GM19324 (cell line): ENCODE results near the gene INF2.
"Not testable (repeated sequence)": the region's sequence is repeated elsewhere in the genome, so short reads cannot be mapped to it uniquely, and the experiment has no call there.

Source experiments
- ATAC-seq: cut with Tn5 transposase; IDR thresholded peaks from one replicate; pipeline ENCODE4 v1.9.1; 2021; ENCODE audit warnings: mild to moderate bottlenecking, moderate library complexity; ENCODE audit not compliant: unreplicated experiment, low FRiP score

The INF2 gene

DNA sequence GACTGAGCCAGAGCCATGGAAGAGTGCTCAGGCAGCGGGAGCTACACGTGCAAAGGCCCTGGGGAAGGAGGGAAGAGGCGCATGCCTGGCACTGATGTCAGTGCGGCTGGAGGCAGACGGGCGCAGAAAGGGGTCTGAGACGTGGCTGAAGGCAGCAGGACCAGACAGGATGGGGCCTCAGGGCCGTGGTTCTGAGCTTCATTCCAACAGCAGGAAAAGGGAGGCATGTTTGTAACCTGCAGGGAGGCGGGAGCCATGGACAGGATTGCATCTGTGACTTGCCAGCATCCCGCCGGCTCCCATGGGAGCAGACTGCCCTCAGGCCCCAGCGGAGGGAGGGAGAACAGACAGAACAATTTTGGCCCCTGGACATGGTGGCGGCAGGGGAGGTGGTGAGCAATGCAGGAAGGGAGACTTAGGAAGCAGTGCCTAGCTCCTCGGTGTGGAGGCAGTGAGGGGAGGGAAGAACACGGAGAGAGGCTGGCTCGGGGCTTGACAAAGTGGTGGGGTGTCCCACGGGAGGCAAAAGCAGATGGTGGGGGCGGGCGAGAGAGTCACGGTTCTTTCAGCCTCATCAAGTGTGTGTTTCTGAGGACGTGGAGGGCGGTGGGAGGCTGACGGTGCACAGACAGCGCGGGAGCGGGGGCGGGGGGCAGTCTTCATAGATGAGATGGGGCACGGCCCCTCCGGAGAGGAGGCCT, 33.3 kb upstream of the INF2 start:
- no peak for ATAC-seq

DNA sequence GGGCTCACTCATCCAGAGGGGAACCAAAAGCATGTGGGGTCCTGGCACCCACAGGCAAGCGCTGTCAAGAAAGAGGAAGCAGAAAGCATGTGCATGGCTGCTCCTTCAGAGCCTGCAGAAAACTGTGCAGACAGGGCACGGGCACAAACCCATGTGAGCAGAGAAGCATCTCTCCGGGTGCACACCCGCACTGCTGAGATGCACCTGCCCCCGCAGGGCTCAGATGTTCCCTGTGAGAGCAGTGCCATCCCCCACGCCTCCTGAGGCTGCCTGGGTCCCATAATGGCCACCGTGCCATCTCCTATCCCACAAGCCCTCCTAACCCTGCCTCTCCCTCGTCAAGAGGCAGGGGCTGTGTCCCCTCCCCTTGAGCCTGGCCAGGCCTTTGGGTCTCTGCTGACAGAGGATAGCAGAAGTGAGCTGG, 32.3 kb upstream of the INF2 start:
- ATAC-seq: no peak

DNA sequence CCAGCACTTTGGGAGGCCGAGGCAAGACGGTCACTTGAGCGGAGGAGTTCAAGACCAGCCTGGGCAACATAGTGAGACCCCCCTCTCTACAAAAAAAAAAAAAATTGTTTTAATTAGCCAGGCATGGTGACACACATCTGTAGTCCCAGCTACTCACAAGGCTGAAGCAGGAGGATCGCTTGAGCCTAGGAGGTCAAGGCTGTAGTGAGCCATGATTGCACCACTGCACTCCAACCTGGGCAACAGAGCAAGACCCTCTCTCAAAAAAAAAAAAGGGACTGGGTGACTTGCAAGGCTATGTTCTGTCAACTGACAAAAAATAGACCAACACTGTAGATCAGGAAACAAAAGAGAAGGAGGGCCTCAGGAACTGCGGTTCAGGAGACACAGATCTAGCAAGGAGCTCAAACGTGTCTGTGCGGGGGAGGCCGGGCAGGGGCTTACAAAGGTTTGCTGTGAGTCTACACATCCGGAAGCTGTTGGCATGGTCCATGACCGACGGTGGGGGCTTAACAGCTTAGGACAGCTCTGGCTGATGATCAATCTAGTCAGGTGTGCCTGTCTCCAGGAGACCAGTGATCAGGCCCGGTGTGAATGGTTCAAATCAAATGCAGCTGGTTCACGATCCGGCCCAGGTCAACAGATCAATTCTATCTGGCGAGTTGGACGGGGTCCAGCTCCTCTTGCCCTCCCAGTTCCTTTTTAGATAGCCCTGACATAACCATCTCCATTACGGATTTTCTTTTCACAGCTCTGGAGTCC, 31.7 kb upstream of the INF2 start:
- ATAC-seq: no peak

DNA sequence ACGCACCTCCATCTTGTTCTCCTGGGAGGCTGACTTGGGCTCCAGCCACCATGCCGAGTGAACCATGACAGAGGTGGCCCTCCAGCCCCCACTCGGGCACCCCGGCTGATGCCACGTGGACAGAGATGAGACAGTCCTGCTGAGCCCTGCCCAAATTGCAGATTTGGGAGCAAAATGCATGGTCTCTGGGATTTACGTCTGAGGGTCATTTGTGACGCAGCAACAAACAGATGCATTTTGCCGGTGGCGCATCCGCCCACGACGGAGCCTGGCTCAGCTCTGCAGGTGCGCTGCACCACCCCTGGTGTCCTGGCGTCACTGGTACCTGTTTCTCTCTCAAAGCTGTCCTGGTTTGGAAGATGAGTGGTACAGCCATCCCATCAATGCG, 31.1 kb upstream of the INF2 start:
- ATAC-seq: no peak

GRCh38 chr14:104659146-104659545, 30.3 kb upstream of the INF2 start:
- no peak for ATAC-seq

GRCh38 chr14:104659764-104660523, 29.5 kb upstream of the INF2 start:
- ATAC-seq: no peak

DNA sequence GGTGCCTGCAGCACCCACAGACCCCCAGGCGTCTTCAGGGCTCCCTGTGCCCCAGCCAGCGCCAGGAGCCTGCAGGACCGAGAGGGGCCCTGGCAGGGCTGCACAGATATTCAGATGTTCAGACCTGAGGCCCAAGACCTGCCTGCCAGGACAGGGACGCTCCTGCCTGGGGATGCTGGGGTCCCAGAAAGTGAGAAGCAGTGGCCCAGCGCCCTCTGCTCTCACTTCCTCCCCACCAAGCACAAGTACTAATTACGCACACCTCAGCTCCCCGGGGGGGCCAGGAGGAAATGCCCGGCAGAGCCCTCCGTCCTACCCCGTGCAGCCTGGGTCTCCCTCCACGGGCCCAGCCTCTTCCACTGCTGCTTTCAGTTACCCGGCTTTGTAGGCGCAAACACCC, 28.8 kb upstream of the INF2 start:
- ATAC-seq: peak; percentile 32

DNA sequence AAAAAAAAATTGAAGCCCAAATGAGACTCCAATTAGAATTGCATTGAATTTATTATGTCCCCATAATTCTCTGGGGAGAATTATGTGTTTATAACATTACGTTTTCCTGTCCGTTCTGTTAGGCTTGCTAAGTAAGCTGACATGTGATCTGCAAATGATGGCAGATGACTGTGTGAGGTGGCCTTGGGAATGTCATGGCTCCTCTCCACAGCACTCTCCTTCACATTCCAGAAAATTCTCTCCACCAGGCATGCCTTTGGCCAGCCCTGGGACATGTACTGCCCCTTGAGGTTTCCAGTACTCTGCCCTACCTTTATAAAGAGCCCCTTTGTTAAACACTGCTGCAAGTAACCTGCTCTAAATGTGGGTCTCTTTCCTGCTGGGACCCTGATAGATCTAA, 28.3 kb upstream of the INF2 start:
- ATAC-seq: no peak

DNA sequence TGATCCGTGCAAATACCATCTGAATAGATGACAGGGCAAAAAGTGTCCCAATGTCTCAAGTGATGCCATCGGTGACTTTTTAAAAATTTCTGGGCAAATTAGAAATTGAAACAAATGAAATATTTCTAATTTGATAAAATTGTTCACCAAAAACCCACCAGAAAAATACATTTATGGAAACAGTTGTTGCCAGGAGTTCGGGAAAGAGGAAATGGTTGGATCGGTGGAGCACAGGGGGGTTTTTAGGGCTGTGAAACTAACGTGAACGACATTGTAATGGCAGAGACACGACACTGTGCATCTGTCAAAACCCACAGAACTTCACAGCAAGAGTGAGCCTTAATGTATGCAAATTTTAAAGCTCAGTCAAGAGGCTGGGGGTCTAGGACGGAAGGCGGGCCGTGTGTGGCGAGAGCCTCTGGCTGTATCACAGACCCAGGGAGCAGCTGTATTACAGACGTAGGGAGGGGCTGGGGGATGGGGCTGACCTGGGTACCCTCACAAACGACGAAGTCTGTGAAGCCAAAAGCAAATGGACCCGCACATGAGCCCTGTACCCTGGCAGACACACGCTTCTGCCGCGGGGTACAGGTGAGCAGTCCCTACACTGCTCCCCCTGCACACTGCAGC, 27.8 kb upstream of the INF2 start:
- ATAC-seq: not testable (repeated sequence)

DNA sequence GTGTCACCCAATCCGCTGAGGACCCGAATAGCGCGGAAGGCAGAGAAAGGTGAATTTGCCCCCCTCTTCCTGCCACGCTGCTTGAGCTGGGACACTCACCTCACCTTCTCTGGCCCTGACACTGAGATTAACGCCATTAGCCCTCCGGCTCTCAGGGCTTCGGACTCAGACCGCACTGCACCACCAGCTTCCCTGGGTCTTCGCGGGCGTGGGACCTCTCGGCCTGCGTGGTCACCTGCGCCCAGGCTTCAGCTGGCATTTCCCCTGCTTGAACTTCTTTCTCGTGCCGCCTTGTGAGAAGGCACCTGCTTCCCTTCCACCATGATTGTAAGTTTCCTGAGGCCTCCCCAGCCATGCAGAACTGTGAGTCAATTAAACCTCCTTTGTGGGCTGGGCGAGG, 26.9 kb upstream of the INF2 start:
- ATAC-seq: not testable (repeated sequence)

DNA sequence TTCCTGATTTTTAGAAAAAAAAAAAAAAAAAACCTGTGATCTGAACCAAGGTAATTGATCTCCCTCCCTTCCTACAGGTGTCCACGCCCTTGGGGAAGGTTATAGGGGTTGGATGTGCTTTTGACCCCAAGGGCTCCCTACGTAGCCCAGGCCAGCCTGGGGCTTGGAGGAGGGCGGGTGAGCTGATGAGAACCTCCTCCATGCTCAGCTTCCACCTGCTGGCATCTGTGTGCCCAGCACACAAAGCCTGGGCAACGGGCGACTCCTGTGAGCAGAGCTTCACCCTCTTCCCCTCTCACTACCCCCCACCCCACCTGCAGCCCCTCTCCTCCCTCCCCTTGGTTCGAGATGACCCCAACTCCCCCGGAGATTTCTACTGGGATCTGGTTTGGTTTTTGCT, 25.3 kb upstream of the INF2 start:
- ATAC-seq: no peak

- no peak for ATAC-seq
Observed at GRCh38 chr14:104664588-104664987, 24.8 kb upstream of the INF2 start.

- no peak for ATAC-seq
Observed at GRCh38 chr14:104665114-104665656, 24.2 kb upstream of the INF2 start.

DNA sequence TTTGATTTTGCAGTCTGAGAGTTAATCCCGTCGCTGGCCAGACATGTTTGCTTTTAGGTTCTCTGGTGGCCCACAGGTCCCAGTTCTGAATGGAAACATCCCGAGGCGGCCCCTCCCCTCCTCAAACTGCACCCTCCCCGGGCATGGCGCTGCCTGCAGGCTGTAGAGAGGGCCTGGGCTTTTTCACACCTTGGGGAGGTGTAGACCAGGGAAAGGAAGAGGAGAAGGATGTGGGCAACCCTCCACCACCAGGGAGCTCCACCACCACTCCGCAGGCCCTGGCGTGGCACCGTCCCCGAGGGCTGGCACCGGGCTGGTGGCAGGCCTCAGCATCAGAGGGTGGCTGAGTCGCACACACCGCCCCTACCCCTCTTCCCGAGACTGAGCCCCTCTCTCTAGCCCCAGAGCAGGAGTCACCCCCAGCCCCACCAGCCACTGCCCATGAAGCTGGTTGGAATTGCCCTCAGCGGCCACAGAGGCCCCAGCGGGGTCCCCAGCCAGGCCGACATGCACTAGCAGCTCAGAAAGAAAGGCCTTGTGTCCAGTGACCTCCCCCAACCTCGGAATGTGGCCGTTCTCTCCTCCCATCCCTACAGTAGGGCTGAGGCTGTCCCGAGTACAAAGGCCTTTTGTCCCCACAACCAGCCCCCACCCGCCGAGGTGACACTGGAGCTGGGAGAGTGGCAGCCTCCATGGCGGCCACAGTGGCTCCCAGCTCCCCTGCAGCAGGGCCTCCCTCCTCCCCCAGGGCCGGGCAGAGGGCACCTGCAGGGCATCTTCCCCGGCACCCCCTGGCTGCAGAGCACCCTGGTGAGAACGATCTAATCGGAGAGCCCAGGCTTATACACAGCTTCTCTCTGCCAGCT, 23.5 kb upstream of the INF2 start:
- ATAC-seq: no peak

DNA sequence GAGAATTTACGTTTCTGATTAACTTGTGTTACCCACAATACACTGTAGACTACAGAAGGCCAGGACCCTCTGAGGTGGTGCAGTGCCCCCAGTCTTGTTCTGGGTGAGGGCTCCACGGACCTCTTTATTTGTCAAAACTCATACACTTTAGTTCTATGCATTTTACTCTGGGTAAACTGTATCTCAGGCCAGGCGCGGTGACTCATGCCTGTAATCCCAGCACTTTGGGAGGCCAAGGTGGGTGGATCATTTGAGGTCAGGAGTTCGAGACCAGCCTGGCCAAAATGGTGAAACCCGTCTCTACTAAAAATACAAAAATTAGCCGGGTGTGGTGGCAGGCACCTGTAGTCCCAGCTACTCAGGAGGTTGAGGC, 22.9 kb upstream of the INF2 start:
- not testable (repeated sequence) for ATAC-seq

- ATAC-seq: no peak
Observed at GRCh38 chr14:104666981-104667380, 22.4 kb upstream of the INF2 start.

DNA sequence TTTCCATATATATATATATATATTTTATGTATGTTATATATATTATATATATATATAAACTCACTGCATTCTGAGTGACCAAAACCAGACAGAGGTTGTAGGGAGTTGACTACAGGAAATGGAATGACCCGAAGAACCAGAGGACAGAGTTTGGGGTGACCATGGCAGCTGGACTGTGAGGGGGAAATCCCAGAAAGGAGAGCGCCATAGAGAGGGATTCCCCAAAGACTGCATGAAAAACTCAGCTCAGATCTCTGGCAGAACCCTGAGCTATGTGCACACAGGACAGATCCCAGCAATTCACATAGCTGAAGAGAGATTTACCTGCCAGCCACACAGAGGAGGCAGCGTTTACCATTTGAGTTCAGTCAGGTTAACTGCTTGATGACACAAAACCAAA, 19.7 kb upstream of the INF2 start:
- ATAC-seq: no peak

DNA sequence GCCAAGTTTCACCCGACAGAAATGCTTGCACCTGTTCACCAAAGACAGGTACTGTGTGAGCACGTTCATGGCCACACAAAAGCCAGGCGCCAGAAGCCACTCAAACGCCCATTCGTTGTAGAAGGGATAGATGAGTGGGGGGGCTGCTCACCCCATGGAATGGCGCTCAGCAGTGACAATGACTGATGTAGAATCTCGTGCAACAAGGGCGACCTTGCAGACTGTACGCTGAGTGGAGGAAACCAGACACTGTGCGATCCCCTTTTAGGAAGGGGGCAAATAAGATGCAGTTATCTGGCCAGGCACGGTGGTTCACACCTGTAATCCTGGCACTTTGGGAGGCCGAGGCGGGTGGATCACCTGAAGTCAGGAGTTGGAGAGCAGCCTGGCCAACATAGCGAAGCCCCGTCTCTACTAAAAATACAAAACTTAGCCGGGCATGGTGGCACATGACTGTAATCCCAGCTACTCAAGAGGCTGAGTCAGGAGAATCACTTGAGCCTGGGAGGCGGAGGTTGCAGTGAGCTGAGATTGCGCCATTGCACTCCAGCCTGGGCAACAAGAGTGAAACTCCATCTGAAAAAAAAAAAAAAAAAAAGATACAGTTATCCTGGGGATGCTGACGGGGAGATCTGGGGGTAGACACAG, 18.0 kb upstream of the INF2 start:
- ATAC-seq: not testable (repeated sequence)

GRCh38 chr14:104672119-104672518, 17.3 kb upstream of the INF2 start:
- not testable (repeated sequence) for ATAC-seq
